HepG2 (cell line): ENCODE measurements around the gene TPD52L2. TPM values are rescaled to one million over a fixed set of nuclear protein-coding genes. Genes with fewer than 3 reads are reported as not detected.

Experiments
- BATF2 ChIP-seq: sonication (generic); formaldehyde crosslinking; IDR thresholded peaks from 2 replicates; pipeline ENCODE4 v1.8.0; 2022; ENCODE audit warnings: mild to moderate bottlenecking, missing genetic modification reagents, moderate library complexity
- CENPT ChIP-seq: sonication (generic); formaldehyde crosslinking; IDR thresholded peaks from 2 replicates; pipeline ENCODE4 v1.8.0; 2022; ENCODE audit warnings: low read depth, mild to moderate bottlenecking, moderate library complexity, missing genetic modification reagents
- GATA4 ChIP-seq: sonication (generic); IDR thresholded peaks from 2 replicates; pipeline ENCODE4 v1.6.1; 2016; ENCODE audit warnings: antibody characterized with exemption, low read depth, borderline replicate concordance
- HOXA3 ChIP-seq: sonication (generic); formaldehyde crosslinking; IDR thresholded peaks from 2 replicates; pipeline ENCODE4 v1.5.0; 2020; ENCODE audit warnings: missing genetic modification reagents
- MTF2 ChIP-seq: sonication (generic); formaldehyde crosslinking; IDR thresholded peaks from 2 replicates; pipeline ENCODE4 v1.5.0; 2020; ENCODE audit warnings: missing genetic modification reagents, borderline replicate concordance
- RARA ChIP-seq: IDR thresholded peaks from 2 replicates; pipeline ENCODE4 v1.6.1; 2016; ENCODE audit warnings: missing genetic modification reagents, missing compliant biosample characterization
- STAG1 ChIP-seq: sonication (generic); formaldehyde crosslinking; IDR thresholded peaks from 2 replicates; pipeline ENCODE4 v1.4.0; 2020; ENCODE audit warnings: missing genetic modification reagents
- ZBED4 ChIP-seq: sonication (generic); formaldehyde crosslinking; IDR thresholded peaks from 2 replicates; pipeline ENCODE4 v1.4.0; 2020; ENCODE audit warnings: missing genetic modification reagents, borderline replicate concordance
- ZHX2 ChIP-seq, 2 experiments: sonication (generic) in 1 of 2; formaldehyde crosslinking in 1 of 2; IDR thresholded peaks; 2 replicates each; pipeline versions ENCODE4 v1.6.1 to v1.9.0; 2014 to 2022; ENCODE audit warnings: antibody characterized with exemption in 1 of 2, borderline replicate concordance in 1 of 2, inconsistent platforms in 1 of 2, low read depth in 1 of 2, missing genetic modification reagents in 1 of 2
- ZNF580 ChIP-seq: IDR thresholded peaks from 2 replicates; pipeline ENCODE4 v1.6.1; 2016; ENCODE audit warnings: low read depth, borderline replicate concordance
- ZNF839 ChIP-seq: sonication (generic); formaldehyde crosslinking; IDR thresholded peaks from 2 replicates; pipeline ENCODE4 v1.4.0; 2020; ENCODE audit warnings: missing genetic modification reagents, mild to moderate bottlenecking, borderline replicate concordance
- polyA plus RNA-seq, 8 experiments: library from polyadenylated mRNA; depleted of rRNA in 3 of 8; stranded (reverse) in 7 of 8; unstranded in 1 of 8; fragments of >200 nt; fragmentation: Illumina TruSeq in 4 of 8; extraction: Trizol in 4 of 8; gene quantifications; 2 replicates each; pipeline versions ENCODE4 v1.2.1 to v1.2.3, GENCODE V29; 2011 to 2016; ENCODE audit warnings: low read depth in 4 of 8, missing spikeins in 1 of 8, mixed read lengths in 1 of 8; ENCODE audit not compliant: insufficient read depth in 1 of 8
- total RNA-seq, 5 experiments: library from RNA; depleted of rRNA; stranded (reverse); fragments of >200 nt; fragmentation: Illumina TruSeq; extraction: Trizol; gene quantifications; 2 replicates each; pipeline ENCODE4 v1.2.3, GENCODE V29; 2016; ENCODE audit warnings: low read depth in 1 of 5
- TF ChIP-seq, protein P1 (sequence below): IDR thresholded peaks from 2 replicates; pipeline ENCODE4 v1.6.1; 2018; ENCODE audit warnings: missing genetic modification reagents, mild to moderate bottlenecking, missing compliant biosample characterization
- TF ChIP-seq, protein P2 (sequence below): sonication (generic); formaldehyde crosslinking; IDR thresholded peaks from 2 replicates; pipeline ENCODE4 v1.5.0; 2020; ENCODE audit warnings: missing genetic modification reagents

TPD52L2 gene
- total and polyA plus RNA-seq, 2 of the 13 experiments (the other 11 are each of a cell fraction or from before 2014, with no cell fraction given), result 156 to 184 TPM

GRCh38 chr20:63864978-63865640 lies at the start of gene TPD52L2 (continued):
- TF ChIP-seq MTF2 (CRISPR knock-in tag) (no peak), ZBED4 (CRISPR knock-in tag) (no peak; the same call in 1 of the 2 replicates), ZNF839 (CRISPR knock-in tag) (0 out of 2 replicates have a peak, but pooled peaks have one; percentile 48), ZNF580 (peak; percentile 98; the same call in 1 of the 2 replicates), RARA (CRISPR knock-in tag) (peak; percentile 67), BATF2 (peak; percentile 95), HOXA3 (CRISPR knock-in tag) (peak; percentile 100), GATA4 (peak; percentile 71), STAG1 (CRISPR knock-in tag) (peak; percentile 24), CENPT (peak; percentile 99), ZHX2 (IDR thresholded peaks at IDR 0.05; ENCODE audit: low read depth) (peak; percentile 99), ZHX2 (CRISPR knock-in tag; IDR thresholded peaks at IDR 0.05; ENCODE audit: borderline replicate concordance) (peak; percentile 69)
- TF ChIP-seq, protein P1, sequence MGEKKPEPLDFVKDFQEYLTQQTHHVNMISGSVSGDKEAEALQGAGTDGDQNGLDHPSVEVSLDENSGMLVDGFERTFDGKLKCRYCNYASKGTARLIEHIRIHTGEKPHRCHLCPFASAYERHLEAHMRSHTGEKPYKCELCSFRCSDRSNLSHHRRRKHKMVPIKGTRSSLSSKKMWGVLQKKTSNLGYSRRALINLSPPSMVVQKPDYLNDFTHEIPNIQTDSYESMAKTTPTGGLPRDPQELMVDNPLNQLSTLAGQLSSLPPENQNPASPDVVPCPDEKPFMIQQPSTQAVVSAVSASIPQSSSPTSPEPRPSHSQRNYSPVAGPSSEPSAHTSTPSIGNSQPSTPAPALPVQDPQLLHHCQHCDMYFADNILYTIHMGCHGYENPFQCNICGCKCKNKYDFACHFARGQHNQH, result peak; percentile 97
- TF ChIP-seq, protein P2, sequence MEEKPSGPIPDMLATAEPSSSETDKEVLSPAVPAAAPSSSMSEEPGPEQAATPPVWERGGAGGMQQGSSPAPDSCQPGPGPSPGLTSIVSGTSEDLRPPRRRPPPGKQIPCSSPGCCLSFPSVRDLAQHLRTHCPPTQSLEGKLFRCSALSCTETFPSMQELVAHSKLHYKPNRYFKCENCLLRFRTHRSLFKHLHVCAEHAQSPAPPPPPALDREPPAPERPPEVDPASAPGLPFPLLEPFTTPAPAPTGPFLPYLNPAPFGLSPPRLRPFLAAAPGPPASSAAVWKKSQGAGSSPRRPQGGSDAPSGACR (CRISPR knock-in tag), result peak; percentile 92
